HepG2 (cell line): ENCODE measurements around the gene AGAP3. TPM values are rescaled to one million over a fixed set of nuclear protein-coding genes. Genes with fewer than 3 reads are reported as not detected.

Experiments used
- ATAC-seq: fragments of 200-7000 bp; cut with Tn5 transposase; 3 replicates; pipeline ENCODE4 v1.9.1; 2020; ENCODE audit warnings: mild to moderate bottlenecking, moderate library complexity
- BruUV-seq: library from RNA; stranded (reverse); fragments of 400-500 nt; replicated peaks from 2 replicates; lab custom pipeline; 2021; lab: Mats Ljungman, UMichigan
- CTCF ChIA-PET: fragments of 300-600 bp; formaldehyde crosslinking; extraction: SDS; loops from one replicate; lab custom pipeline; 2021; ENCODE audit warnings: low total read pairs, inconsistent platforms, low intra/inter-chr PET ratio; lab: Yijun Ruan, JAX
- POLR2A ChIA-PET: fragments of 350-600 bp; sonication (Branson Sonifier 250); formaldehyde crosslinking; loops from one replicate; lab custom pipeline; 2020; ENCODE audit warnings: antibody characterized with exemption, inconsistent platforms; lab: Yijun Ruan, JAX
- DNase-seq: peaks from one replicate; pipeline ENCODE4 v3.0.0-alpha.2; 2015; ENCODE audit warnings: low spot score
- FAIRE-seq: peaks from 3 replicates; lab custom pipeline; 2011; peaks lifted over from hg19 to GRCh38; lab: Jason Lieb, UNC
- H2AFZ ChIP-seq: one replicate; pipeline ENCODE4 v1.6.1; 2011; ENCODE audit warnings: low read length, inconsistent platforms
- H3K27ac ChIP-seq: fragments of 300-600 bp; 3 replicates; pipeline ENCODE4 v1.8.0; 2011; ENCODE audit warnings: mixed run types, mild to moderate bottlenecking, mixed read lengths, low read length, inconsistent platforms; ENCODE audit not compliant: insufficient read depth; ENCODE audit errors: extremely low read length
- H3K27me3 ChIP-seq, 2 experiments: fragments of 200-600 bp in 1 of 2; 2 replicates in 1 of 2; 3 replicates in 1 of 2; pipeline versions ENCODE4 v1.6.0 to v1.8.0; 2011; ENCODE audit warnings: low read length in 2 of 2, mild to moderate bottlenecking in 2 of 2, moderate library complexity in 2 of 2, inconsistent platforms in 1 of 2; ENCODE audit not compliant: insufficient read depth in 2 of 2, control insufficient read depth in 1 of 2
- H3K36me3 ChIP-seq, 2 experiments: fragments of 200-600 bp in 1 of 2; replicated peaks in 1 of 2; 2 replicates in 1 of 2; 3 replicates in 1 of 2; pipeline versions ENCODE4 v1.5.1 to v1.8.0; 2011; ENCODE audit warnings: low read length in 2 of 2, inconsistent platforms in 1 of 2; ENCODE audit not compliant: insufficient read depth in 2 of 2, control insufficient read depth in 1 of 2
- H3K4me1 ChIP-seq: 2 replicates; pipeline ENCODE4 v1.5.1; 2012; ENCODE audit warnings: low read length, inconsistent platforms; ENCODE audit not compliant: insufficient read depth
- H3K4me2 ChIP-seq: 2 replicates; pipeline ENCODE4 v1.6.0; 2011; ENCODE audit warnings: low read depth, low read length, inconsistent platforms
- H3K4me3 ChIP-seq, 3 experiments: fragments of 200-600 bp in 1 of 3; sonication (generic), shearing (Covaris generic) in 1 of 3; replicated peaks in 1 of 3; 2 replicates each; pipeline ENCODE4 v1.5.1; 2011 to 2016; ENCODE audit warnings: low read length in 3 of 3, inconsistent platforms in 2 of 3, low read depth in 2 of 3, mild to moderate bottlenecking in 2 of 3, control low read depth in 1 of 3, mixed read lengths in 1 of 3; ENCODE audit not compliant: insufficient read depth in 1 of 3
- H3K79me2 ChIP-seq: one replicate; pipeline ENCODE4 v1.6.1; 2011; ENCODE audit warnings: low read length, inconsistent platforms; ENCODE audit not compliant: insufficient read depth
- H3K9ac ChIP-seq: 2 replicates; pipeline ENCODE4 v1.6.0; 2011; ENCODE audit warnings: mild to moderate bottlenecking, low read depth, low read length, inconsistent platforms; ENCODE audit not compliant: insufficient read depth
- H3K9me3 ChIP-seq: 2 replicates; pipeline ENCODE4 v1.5.1; 2012; ENCODE audit warnings: mild to moderate bottlenecking, low read length
- H4K20me1 ChIP-seq: 2 replicates; pipeline ENCODE4 v1.6.0; 2011; ENCODE audit warnings: inconsistent platforms, mild to moderate bottlenecking, low read length, moderate library complexity; ENCODE audit not compliant: insufficient read depth
- ARNT2 ChIP-seq: sonication (generic); formaldehyde crosslinking; IDR thresholded peaks from 2 replicates; pipeline ENCODE4 v1.8.0; 2022; ENCODE audit warnings: mild to moderate bottlenecking, low read depth, missing genetic modification reagents, moderate library complexity
- ATF7-NPFF ChIP-seq: sonication (generic); formaldehyde crosslinking; IDR thresholded peaks from 2 replicates; pipeline ENCODE4 v1.8.1; 2023; ENCODE audit warnings: mild to moderate bottlenecking, low read depth, missing genetic modification reagents, moderate library complexity
- HNF4G ChIP-seq, 2 experiments: sonication (generic) in 1 of 2; formaldehyde crosslinking in 1 of 2; IDR thresholded peaks; 2 replicates each; pipeline versions ENCODE4 v1.4.0 to v1.6.1; 2011 to 2020; ENCODE audit warnings: borderline replicate concordance in 2 of 2, low read depth in 2 of 2, mild to moderate bottlenecking in 2 of 2, low read length in 1 of 2, missing genetic modification reagents in 1 of 2, moderate library complexity in 1 of 2
- KAT2B ChIP-seq: fragments of 150-350 bp; IDR thresholded peaks from 2 replicates; pipeline ENCODE4 v1.6.1; 2014; ENCODE audit warnings: low read depth, low read length, borderline replicate concordance
- NFYB ChIP-seq: sonication (generic); formaldehyde crosslinking; IDR thresholded peaks from 2 replicates; pipeline ENCODE4 v1.4.0; 2020; ENCODE audit warnings: missing genetic modification reagents
- RORA ChIP-seq: sonication (generic); formaldehyde crosslinking; IDR thresholded peaks from 2 replicates; pipeline ENCODE4 v1.5.0; 2020; ENCODE audit warnings: mild to moderate bottlenecking, missing genetic modification reagents, moderate library complexity
- ZFP62 ChIP-seq: sonication (generic); formaldehyde crosslinking; IDR thresholded peaks from 2 replicates; pipeline ENCODE4 v1.4.0; 2020; ENCODE audit warnings: missing genetic modification reagents
- ZNF530 ChIP-seq: sonication (generic); formaldehyde crosslinking; IDR thresholded peaks from 2 replicates; pipeline ENCODE4 v1.5.0; 2020; ENCODE audit warnings: low read depth, mild to moderate bottlenecking, missing genetic modification reagents
- ZNF570 ChIP-seq: sonication (generic); formaldehyde crosslinking; IDR thresholded peaks from 2 replicates; pipeline ENCODE4 v1.4.0; 2020; ENCODE audit warnings: mild to moderate bottlenecking, missing genetic modification reagents, borderline replicate concordance
- ZNF761 ChIP-seq: sonication (generic); formaldehyde crosslinking; conservative IDR thresholded peaks from 2 replicates; pipeline ENCODE4 v1.4.0; 2020; ENCODE audit warnings: mild to moderate bottlenecking, missing genetic modification reagents
- ZNF790 ChIP-seq: sonication (generic); formaldehyde crosslinking; IDR thresholded peaks from 2 replicates; pipeline ENCODE4 v1.8.0; 2022; ENCODE audit warnings: missing genetic modification reagents, mild to moderate bottlenecking, borderline replicate concordance
- ZSCAN12 ChIP-seq: sonication (generic); formaldehyde crosslinking; IDR thresholded peaks from 2 replicates; pipeline ENCODE4 v1.9.0; 2021; ENCODE audit warnings: mild to moderate bottlenecking, missing genetic modification reagents
- WGBS: methylation state at CpG from one replicate; pipeline ENCODE4 v1.1.6; 2017; ENCODE audit warnings: low lambda C conversion rate; 5-methylcytosine and 5-hydroxymethylcytosine counted together
- in situ Hi-C: cut with HindIII; loops from 2 replicates; pipeline ENCODE4 v1.10.0; 2017; ENCODE audit warnings: low pct_unique_long_range_greater_than_20kb; ENCODE audit not compliant: extremely low pct_ligation_motif_present
- intact Hi-C: fragments of 100-400 bp; cut with micrococcal nuclease; formaldehyde crosslinking; loops from one replicate; pipeline ENCODE4 v1.10.0; 2022; ENCODE audit not compliant: unreplicated experiment
- polyA plus RNA-seq, 8 experiments: library from polyadenylated mRNA; depleted of rRNA in 3 of 8; stranded (reverse) in 7 of 8; unstranded in 1 of 8; fragments of >200 nt; fragmentation: Illumina TruSeq in 4 of 8; extraction: Trizol in 4 of 8; gene quantifications; 2 replicates each; pipeline versions ENCODE4 v1.2.1 to v1.2.3, GENCODE V29; 2011 to 2016; ENCODE audit warnings: low read depth in 4 of 8, missing spikeins in 1 of 8, mixed read lengths in 1 of 8; ENCODE audit not compliant: insufficient read depth in 1 of 8
- total RNA-seq, 5 experiments: library from RNA; depleted of rRNA; stranded (reverse); fragments of >200 nt; fragmentation: Illumina TruSeq; extraction: Trizol; gene quantifications; 2 replicates each; pipeline ENCODE4 v1.2.3, GENCODE V29; 2016; ENCODE audit warnings: low read depth in 1 of 5
- TF ChIP-seq, protein P1 (sequence below): sonication (generic); formaldehyde crosslinking; IDR thresholded peaks from 2 replicates; pipeline ENCODE4 v1.4.0; 2020; ENCODE audit warnings: mild to moderate bottlenecking, missing genetic modification reagents
- TF ChIP-seq, protein P2 (sequence below), 2 experiments: fragments of 450-650 bp in 1 of 2; sonication (generic) in 1 of 2; formaldehyde crosslinking; IDR thresholded peaks; 2 replicates each; pipeline versions ENCODE4 v1.5.0 to v1.8.0; 2020 to 2022; ENCODE audit warnings: mild to moderate bottlenecking in 1 of 2, missing genetic modification reagents in 1 of 2
- TF ChIP-seq, protein P3 (sequence below): sonication (generic); formaldehyde crosslinking; IDR thresholded peaks from 2 replicates; pipeline ENCODE4 v1.5.0; 2020; ENCODE audit warnings: mild to moderate bottlenecking, missing genetic modification reagents
- TF ChIP-seq, protein P4 (sequence below): IDR thresholded peaks from 2 replicates; pipeline ENCODE4 v1.6.1; 2012; ENCODE audit warnings: low read length, improper control_type of control experiment

The AGAP3 gene
- total and polyA plus RNA-seq, 2 of the 13 experiments (the other 11 are each of a cell fraction or from before 2014, with no cell fraction given): 31.3 to 61.4 TPM

DNA sequence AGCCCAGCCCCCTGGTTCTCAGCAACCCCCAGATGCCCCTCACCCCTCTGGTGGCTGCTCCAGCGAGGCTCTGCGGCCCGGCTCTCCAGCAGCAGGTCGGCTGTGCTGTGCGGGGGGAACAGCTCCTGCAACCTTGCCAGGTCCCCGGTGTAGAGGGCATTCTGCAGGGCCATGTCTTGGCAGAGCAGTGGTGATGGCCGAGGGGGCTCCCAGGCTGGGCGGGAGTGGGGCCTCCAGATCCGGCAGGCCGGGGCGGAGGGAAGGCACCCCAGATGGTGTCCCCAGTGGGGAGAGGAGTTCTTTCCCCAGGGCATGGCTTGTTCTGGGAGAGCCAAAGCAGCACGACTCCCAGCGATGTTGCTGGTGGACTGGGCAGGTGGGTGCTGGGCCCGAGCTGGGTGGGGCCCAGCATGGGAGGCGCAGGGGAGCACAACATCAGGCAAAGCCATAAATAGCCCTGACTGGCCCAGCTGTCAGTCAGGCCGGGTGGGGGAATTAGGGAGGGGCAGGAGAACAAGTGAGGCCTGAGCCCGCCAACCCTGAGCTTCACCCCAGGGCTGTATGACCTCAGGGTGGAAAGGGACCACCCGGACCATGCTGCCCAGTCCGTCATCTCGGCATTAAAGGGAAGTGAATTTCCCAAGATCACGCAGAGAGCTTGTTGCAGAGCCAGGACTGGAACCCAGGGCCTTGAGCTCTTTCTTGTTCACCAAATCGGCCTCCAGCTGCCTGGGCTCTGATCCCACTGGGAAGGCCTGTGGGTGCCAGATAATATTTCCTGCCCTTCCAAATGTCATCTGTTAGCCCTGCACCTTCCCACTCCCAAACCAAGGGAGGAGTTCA lies 101.4 kb downstream of the AGAP3 start:
- in situ Hi-C loops (no loop called here), intact Hi-C loops (no loop called here)
- H3K27ac ChIP-seq: no peak overlapping the region
- no peaks in the 10 kb centered on the region for H4K20me1 ChIP-seq
- H3K27me3 ChIP-seq: peaks cover 3 to 42% of the 10 kb centered on the region in 2 experiments; a peak in 3 of 5 replicates
- no peaks in the 10 kb centered on the region for H3K79me2 ChIP-seq
- H3K4me1 ChIP-seq: no peaks in the 10 kb centered on the region
- no peak for DNase-seq
- ChIA-PET POLR2A (no interaction called here), CTCF (no interaction called here)
- no peaks in the 10 kb centered on the region for H3K36me3 ChIP-seq
- H3K9ac ChIP-seq: no peak overlapping the region
- no TSS peak for BruUV-seq
- ATAC-seq: peak; percentile 10; the same call in 1 of the 3 replicates
- H3K9me3 ChIP-seq: no peaks in the 10 kb centered on the region
- no peak for FAIRE-seq
- no peak overlapping the region for H3K4me2 ChIP-seq
- WGBS: 38% methylated on average over 15 of the region's 22 CpGs
- H3K4me3 ChIP-seq: no peak overlapping the region
- no peak overlapping the region for H2AFZ ChIP-seq
- TF ChIP-seq, protein P1, sequence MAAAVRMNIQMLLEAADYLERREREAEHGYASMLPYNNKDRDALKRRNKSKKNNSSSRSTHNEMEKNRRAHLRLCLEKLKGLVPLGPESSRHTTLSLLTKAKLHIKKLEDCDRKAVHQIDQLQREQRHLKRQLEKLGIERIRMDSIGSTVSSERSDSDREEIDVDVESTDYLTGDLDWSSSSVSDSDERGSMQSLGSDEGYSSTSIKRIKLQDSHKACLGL (CRISPR knock-in tag): no peak
- TF ChIP-seq, protein P2, sequence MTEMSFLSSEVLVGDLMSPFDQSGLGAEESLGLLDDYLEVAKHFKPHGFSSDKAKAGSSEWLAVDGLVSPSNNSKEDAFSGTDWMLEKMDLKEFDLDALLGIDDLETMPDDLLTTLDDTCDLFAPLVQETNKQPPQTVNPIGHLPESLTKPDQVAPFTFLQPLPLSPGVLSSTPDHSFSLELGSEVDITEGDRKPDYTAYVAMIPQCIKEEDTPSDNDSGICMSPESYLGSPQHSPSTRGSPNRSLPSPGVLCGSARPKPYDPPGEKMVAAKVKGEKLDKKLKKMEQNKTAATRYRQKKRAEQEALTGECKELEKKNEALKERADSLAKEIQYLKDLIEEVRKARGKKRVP (CRISPR knock-in tag; IDR thresholded peaks at IDR 0.05): no peak
- TF ChIP-seq KAT2B (no peak), ZNF790 (no peak), HNF4G (IDR thresholded peaks at IDR 0.05; ENCODE audit: borderline replicate concordance, low read depth, low read length) (no peak), HNF4G (CRISPR knock-in tag; IDR thresholded peaks at IDR 0.05; ENCODE audit: borderline replicate concordance, low read depth) (no peak), ZFP62 (CRISPR knock-in tag) (no peak), ZSCAN12 (CRISPR knock-in tag) (no peak), ZNF530 (CRISPR knock-in tag) (no peak), ZNF570 (CRISPR knock-in tag) (no peak), ZNF761 (CRISPR knock-in tag) (no peak), NFYB (CRISPR knock-in tag) (no peak), ATF7-NPFF (CRISPR knock-in tag) (no peak), RORA (CRISPR knock-in tag) (no peak), ARNT2 (CRISPR knock-in tag) (no peak)
- TF ChIP-seq, protein P3, sequence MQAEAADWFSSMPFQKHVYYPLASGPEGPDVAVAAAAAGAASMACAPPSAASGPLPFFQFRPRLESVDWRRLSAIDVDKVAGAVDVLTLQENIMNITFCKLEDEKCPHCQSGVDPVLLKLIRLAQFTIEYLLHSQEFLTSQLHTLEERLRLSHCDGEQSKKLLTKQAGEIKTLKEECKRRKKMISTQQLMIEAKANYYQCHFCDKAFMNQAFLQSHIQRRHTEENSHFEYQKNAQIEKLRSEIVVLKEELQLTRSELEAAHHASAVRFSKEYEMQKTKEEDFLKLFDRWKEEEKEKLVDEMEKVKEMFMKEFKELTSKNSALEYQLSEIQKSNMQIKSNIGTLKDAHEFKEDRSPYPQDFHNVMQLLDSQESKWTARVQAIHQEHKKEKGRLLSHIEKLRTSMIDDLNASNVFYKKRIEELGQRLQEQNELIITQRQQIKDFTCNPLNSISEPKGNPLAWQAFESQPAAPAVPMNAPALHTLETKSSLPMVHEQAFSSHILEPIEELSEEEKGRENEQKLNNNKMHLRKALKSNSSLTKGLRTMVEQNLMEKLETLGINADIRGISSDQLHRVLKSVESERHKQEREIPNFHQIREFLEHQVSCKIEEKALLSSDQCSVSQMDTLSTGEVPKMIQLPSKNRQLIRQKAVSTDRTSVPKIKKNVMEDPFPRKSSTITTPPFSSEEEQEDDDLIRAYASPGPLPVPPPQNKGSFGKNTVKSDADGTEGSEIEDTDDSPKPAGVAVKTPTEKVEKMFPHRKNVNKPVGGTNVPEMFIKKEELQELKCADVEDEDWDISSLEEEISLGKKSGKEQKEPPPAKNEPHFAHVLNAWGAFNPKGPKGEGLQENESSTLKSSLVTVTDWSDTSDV (CRISPR knock-in tag): no peak
- TF ChIP-seq, protein P4, sequence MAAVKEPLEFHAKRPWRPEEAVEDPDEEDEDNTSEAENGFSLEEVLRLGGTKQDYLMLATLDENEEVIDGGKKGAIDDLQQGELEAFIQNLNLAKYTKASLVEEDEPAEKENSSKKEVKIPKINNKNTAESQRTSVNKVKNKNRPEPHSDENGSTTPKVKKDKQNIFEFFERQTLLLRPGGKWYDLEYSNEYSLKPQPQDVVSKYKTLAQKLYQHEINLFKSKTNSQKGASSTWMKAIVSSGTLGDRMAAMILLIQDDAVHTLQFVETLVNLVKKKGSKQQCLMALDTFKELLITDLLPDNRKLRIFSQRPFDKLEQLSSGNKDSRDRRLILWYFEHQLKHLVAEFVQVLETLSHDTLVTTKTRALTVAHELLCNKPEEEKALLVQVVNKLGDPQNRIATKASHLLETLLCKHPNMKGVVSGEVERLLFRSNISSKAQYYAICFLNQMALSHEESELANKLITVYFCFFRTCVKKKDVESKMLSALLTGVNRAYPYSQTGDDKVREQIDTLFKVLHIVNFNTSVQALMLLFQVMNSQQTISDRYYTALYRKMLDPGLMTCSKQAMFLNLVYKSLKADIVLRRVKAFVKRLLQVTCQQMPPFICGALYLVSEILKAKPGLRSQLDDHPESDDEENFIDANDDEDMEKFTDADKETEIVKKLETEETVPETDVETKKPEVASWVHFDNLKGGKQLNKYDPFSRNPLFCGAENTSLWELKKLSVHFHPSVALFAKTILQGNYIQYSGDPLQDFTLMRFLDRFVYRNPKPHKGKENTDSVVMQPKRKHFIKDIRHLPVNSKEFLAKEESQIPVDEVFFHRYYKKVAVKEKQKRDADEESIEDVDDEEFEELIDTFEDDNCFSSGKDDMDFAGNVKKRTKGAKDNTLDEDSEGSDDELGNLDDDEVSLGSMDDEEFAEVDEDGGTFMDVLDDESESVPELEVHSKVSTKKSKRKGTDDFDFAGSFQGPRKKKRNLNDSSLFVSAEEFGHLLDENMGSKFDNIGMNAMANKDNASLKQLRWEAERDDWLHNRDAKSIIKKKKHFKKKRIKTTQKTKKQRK: no peak
